HepG2 (cell line): ENCODE measurements around the gene CHRNB1. TPM values are rescaled to one million over a fixed set of nuclear protein-coding genes. Genes with fewer than 3 reads are reported as not detected.

Experiments used
- AGO2 ChIP-seq: fragments of 200-400 bp; formaldehyde crosslinking; optimal IDR thresholded peaks from 2 replicates; pipeline ENCODE3; 2017; ENCODE audit warnings: mild to moderate bottlenecking, low read depth, low read length, moderate library complexity
- ARID2 ChIP-seq: sonication (generic); formaldehyde crosslinking; IDR thresholded peaks from 2 replicates; pipeline ENCODE4 v1.8.1; 2022; ENCODE audit warnings: mild to moderate bottlenecking, missing genetic modification reagents, borderline replicate concordance
- EEA1 ChIP-seq: sonication (generic); formaldehyde crosslinking; IDR thresholded peaks from 2 replicates; pipeline ENCODE4 v1.5.1; 2020; ENCODE audit warnings: mild to moderate bottlenecking, missing genetic modification reagents, borderline replicate concordance
- ERF ChIP-seq: IDR thresholded peaks from 2 replicates; pipeline ENCODE4 v1.6.1; 2018; ENCODE audit warnings: missing biosample characterization, missing genetic modification reagents
- FOSL2 ChIP-seq: sonication (generic); formaldehyde crosslinking; IDR thresholded peaks from 2 replicates; pipeline ENCODE4 v1.4.0; 2020; ENCODE audit warnings: missing genetic modification reagents
- GATAD1 ChIP-seq: IDR thresholded peaks from 2 replicates; pipeline ENCODE4 v1.6.1; 2016; ENCODE audit warnings: missing genetic modification reagents, missing compliant biosample characterization
- HNRNPK ChIP-seq: fragments of 200-400 bp; formaldehyde crosslinking; IDR thresholded peaks from 2 replicates; pipeline ENCODE4 v1.6.1; 2018; ENCODE audit warnings: low read length, low read depth, moderate library complexity, mild to moderate bottlenecking; ENCODE audit not compliant: poor library complexity, severe bottlenecking
- HOXA5 ChIP-seq: sonication (generic); formaldehyde crosslinking; IDR thresholded peaks from 2 replicates; pipeline ENCODE4 v1.4.0; 2020; ENCODE audit warnings: missing genetic modification reagents
- IRX3 ChIP-seq: sonication (generic); formaldehyde crosslinking; IDR thresholded peaks from 2 replicates; pipeline ENCODE4 v1.8.1; 2023; ENCODE audit warnings: mild to moderate bottlenecking, low read depth, missing genetic modification reagents, borderline replicate concordance
- KDM3A ChIP-seq: IDR thresholded peaks from 2 replicates; pipeline ENCODE4 v1.6.1; 2018; ENCODE audit warnings: low read depth, missing compliant biosample characterization
- KDM5A ChIP-seq: fragments of 200-600 bp; sonication (generic); IDR thresholded peaks from 2 replicates; pipeline ENCODE4 v1.7.0; 2018; ENCODE audit warnings: antibody characterized with exemption, mild to moderate bottlenecking, low read length, borderline replicate concordance
- KDM5B ChIP-seq: sonication (generic); formaldehyde crosslinking; IDR thresholded peaks from 2 replicates; pipeline ENCODE4 v1.4.0; 2020; ENCODE audit warnings: missing genetic modification reagents, mild to moderate bottlenecking, borderline replicate concordance
- KLF16 ChIP-seq, 2 experiments: sonication (generic) in 1 of 2; formaldehyde crosslinking in 1 of 2; IDR thresholded peaks; 2 replicates each; pipeline versions ENCODE4 v1.6.1 to v1.8.0; 2016 to 2023; ENCODE audit warnings: missing genetic modification reagents in 2 of 2, missing compliant biosample characterization in 1 of 2
- MLLT10 ChIP-seq: sonication (generic); formaldehyde crosslinking; IDR thresholded peaks from 2 replicates; pipeline ENCODE4 v1.4.0; 2020; ENCODE audit warnings: missing genetic modification reagents
- POLR2G ChIP-seq: fragments of 200-400 bp; formaldehyde crosslinking; IDR thresholded peaks from 2 replicates; pipeline ENCODE4 v1.6.1; 2018; ENCODE audit warnings: mild to moderate bottlenecking, low read depth, low read length, moderate library complexity
- RFXAP ChIP-seq: sonication (generic); formaldehyde crosslinking; IDR thresholded peaks from 2 replicates; pipeline ENCODE4 v1.4.0; 2020; ENCODE audit warnings: missing genetic modification reagents, borderline replicate concordance
- SMYD3 ChIP-seq: sonication (generic); formaldehyde crosslinking; IDR thresholded peaks from 2 replicates; pipeline ENCODE4 v1.8.1; 2023; ENCODE audit warnings: mild to moderate bottlenecking, missing genetic modification reagents
- SNAPC2 ChIP-seq: sonication (generic); formaldehyde crosslinking; IDR thresholded peaks from 2 replicates; pipeline ENCODE4 v1.8.1; 2022; ENCODE audit warnings: mild to moderate bottlenecking, missing genetic modification reagents
- ZBTB42 ChIP-seq: sonication (generic); formaldehyde crosslinking; IDR thresholded peaks from 2 replicates; pipeline ENCODE4 v1.5.0; 2020; ENCODE audit warnings: mild to moderate bottlenecking, missing genetic modification reagents
- ZNF101 ChIP-seq: sonication (generic); formaldehyde crosslinking; IDR thresholded peaks from 2 replicates; pipeline ENCODE4 v1.4.0; 2020; ENCODE audit warnings: mild to moderate bottlenecking, low read depth, missing genetic modification reagents, borderline replicate concordance
- ZNF354B ChIP-seq: sonication (generic); formaldehyde crosslinking; IDR thresholded peaks from 2 replicates; pipeline ENCODE4 v1.8.0; 2022; ENCODE audit warnings: mild to moderate bottlenecking, missing genetic modification reagents
- ZNF547 ChIP-seq: sonication (generic); formaldehyde crosslinking; IDR thresholded peaks from 2 replicates; pipeline ENCODE4 v1.5.1; 2020; ENCODE audit warnings: mild to moderate bottlenecking, missing genetic modification reagents
- ZNF777 ChIP-seq: sonication (generic); formaldehyde crosslinking; IDR thresholded peaks from 2 replicates; pipeline ENCODE4 v1.4.0; 2020; ENCODE audit warnings: missing genetic modification reagents
- polyA plus RNA-seq, 8 experiments: library from polyadenylated mRNA; depleted of rRNA in 3 of 8; stranded (reverse) in 7 of 8; unstranded in 1 of 8; fragments of >200 nt; fragmentation: Illumina TruSeq in 4 of 8; extraction: Trizol in 4 of 8; gene quantifications; 2 replicates each; pipeline versions ENCODE4 v1.2.1 to v1.2.3, GENCODE V29; 2011 to 2016; ENCODE audit warnings: low read depth in 4 of 8, missing spikeins in 1 of 8, mixed read lengths in 1 of 8; ENCODE audit not compliant: insufficient read depth in 1 of 8
- total RNA-seq, 5 experiments: library from RNA; depleted of rRNA; stranded (reverse); fragments of >200 nt; fragmentation: Illumina TruSeq; extraction: Trizol; gene quantifications; 2 replicates each; pipeline ENCODE4 v1.2.3, GENCODE V29; 2016; ENCODE audit warnings: low read depth in 1 of 5
- TF ChIP-seq, protein P1 (sequence below): sonication (generic); formaldehyde crosslinking; IDR thresholded peaks from 2 replicates; pipeline ENCODE4 v1.4.0; 2020; ENCODE audit warnings: mild to moderate bottlenecking, missing genetic modification reagents, borderline replicate concordance
- TF ChIP-seq, protein P2 (sequence below): IDR thresholded peaks from 2 replicates; pipeline ENCODE4 v1.6.1; 2018; ENCODE audit warnings: missing genetic modification reagents

CHRNB1 gene
- total and polyA plus RNA-seq, 2 of the 13 experiments (the other 11 are each of a cell fraction or from before 2014, with no cell fraction given): 5.4 to 33.7 TPM

DNA sequence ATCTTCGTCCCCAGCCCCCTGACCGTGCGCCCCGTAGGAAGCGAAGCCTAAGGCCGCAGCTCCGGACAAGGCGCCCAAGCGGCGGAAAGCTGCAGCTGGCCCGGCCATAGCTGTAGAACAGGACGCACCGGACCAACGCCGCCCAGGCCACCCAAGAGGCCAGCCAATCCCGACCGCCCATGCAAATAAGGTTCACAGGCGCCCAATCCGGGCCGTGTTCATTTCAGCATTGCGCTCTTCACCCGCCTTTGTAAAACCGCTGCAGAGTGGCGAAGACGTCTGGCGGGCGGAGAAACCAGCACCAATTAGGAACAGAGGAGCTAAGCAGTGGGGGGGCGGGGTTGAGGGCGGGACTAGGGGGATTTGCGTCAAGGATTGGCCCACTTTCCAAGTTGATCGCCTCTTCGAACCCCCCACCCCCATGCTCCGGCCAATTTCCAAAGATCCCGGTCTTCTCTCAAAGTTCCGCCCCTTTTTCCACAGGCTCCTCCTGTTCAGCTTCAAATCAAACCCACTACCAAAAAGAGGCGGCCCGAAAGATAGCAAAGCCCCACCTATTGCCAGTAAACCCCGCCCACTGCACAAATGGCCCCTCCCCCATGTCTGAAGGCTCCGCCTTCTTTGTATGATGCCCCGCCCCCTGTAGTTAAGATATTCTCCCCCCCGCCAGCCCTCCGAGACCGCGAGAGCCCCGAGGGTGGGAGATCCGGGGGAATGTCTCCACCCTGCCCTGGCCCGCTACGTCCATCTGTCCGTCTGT lies 40.7 kb upstream of the CHRNB1 start, which contains the start of gene TMEM256 (continued):
- TF ChIP-seq ZNF547 (CRISPR knock-in tag) (peak; percentile 66), ZNF777 (CRISPR knock-in tag) (peak; percentile 56; the same call in 1 of the 2 replicates), KDM5A (peak; percentile 60; the same call in 1 of the 2 replicates), FOSL2 (CRISPR knock-in tag) (peak; percentile 13; the same call in 1 of the 2 replicates), KDM5B (CRISPR knock-in tag) (0 out of 2 replicates have a peak, but pooled peaks have one; percentile 19), RFXAP (CRISPR knock-in tag) (peak; percentile 63; the same call in 1 of the 2 replicates), MLLT10 (CRISPR knock-in tag) (no peak), GATAD1 (CRISPR knock-in tag) (peak; percentile 76; the same call in 1 of the 2 replicates), ZNF354B (no peak), HOXA5 (CRISPR knock-in tag) (peak; percentile 87; the same call in 1 of the 2 replicates), KLF16 (CRISPR knock-in tag; IDR thresholded peaks at IDR 0.05) (peak in 1 of 2 experiments; percentile 45; a peak in 2 of 4 replicates), ERF (CRISPR knock-in tag) (peak; percentile 9), KDM3A (CRISPR knock-in tag) (no peak), SNAPC2 (CRISPR knock-in tag) (peak; percentile 76), POLR2G (peak; percentile 96), EEA1 (CRISPR knock-in tag) (no peak), ZBTB42 (CRISPR knock-in tag) (0 out of 2 replicates have a peak, but pooled peaks have one; percentile 14), HNRNPK (no peak), ZNF101 (CRISPR knock-in tag) (no peak), SMYD3 (CRISPR knock-in tag) (peak; percentile 48; the same call in 1 of the 2 replicates), AGO2 (peak; percentile 78), ARID2 (CRISPR knock-in tag) (0 out of 2 replicates have a peak, but pooled peaks have one; percentile 61), IRX3 (CRISPR knock-in tag) (peak; percentile 65; the same call in 1 of the 2 replicates)
- TF ChIP-seq, protein P1, sequence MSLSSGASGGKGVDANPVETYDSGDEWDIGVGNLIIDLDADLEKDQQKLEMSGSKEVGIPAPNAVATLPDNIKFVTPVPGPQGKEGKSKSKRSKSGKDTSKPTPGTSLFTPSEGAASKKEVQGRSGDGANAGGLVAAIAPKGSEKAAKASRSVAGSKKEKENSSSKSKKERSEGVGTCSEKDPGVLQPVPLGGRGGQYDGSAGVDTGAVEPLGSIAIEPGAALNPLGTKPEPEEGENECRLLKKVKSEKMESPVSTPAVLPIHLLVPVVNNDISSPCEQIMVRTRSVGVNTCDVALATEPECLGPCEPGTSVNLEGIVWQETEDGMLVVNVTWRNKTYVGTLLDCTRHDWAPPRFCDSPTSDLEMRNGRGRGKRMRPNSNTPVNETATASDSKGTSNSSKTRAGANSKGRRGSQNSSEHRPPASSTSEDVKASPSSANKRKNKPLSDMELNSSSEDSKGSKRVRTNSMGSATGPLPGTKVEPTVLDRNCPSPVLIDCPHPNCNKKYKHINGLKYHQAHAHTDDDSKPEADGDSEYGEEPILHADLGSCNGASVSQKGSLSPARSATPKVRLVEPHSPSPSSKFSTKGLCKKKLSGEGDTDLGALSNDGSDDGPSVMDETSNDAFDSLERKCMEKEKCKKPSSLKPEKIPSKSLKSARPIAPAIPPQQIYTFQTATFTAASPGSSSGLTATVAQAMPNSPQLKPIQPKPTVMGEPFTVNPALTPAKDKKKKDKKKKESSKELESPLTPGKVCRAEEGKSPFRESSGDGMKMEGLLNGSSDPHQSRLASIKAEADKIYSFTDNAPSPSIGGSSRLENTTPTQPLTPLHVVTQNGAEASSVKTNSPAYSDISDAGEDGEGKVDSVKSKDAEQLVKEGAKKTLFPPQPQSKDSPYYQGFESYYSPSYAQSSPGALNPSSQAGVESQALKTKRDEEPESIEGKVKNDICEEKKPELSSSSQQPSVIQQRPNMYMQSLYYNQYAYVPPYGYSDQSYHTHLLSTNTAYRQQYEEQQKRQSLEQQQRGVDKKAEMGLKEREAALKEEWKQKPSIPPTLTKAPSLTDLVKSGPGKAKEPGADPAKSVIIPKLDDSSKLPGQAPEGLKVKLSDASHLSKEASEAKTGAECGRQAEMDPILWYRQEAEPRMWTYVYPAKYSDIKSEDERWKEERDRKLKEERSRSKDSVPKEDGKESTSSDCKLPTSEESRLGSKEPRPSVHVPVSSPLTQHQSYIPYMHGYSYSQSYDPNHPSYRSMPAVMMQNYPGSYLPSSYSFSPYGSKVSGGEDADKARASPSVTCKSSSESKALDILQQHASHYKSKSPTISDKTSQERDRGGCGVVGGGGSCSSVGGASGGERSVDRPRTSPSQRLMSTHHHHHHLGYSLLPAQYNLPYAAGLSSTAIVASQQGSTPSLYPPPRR: 0 out of 2 replicates have a peak, but pooled peaks have one; percentile 15
- TF ChIP-seq, protein P2, sequence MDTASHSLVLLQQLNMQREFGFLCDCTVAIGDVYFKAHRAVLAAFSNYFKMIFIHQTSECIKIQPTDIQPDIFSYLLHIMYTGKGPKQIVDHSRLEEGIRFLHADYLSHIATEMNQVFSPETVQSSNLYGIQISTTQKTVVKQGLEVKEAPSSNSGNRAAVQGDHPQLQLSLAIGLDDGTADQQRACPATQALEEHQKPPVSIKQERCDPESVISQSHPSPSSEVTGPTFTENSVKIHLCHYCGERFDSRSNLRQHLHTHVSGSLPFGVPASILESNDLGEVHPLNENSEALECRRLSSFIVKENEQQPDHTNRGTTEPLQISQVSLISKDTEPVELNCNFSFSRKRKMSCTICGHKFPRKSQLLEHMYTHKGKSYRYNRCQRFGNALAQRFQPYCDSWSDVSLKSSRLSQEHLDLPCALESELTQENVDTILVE (CRISPR knock-in tag): 0 out of 2 replicates have a peak, but pooled peaks have one; percentile 19
